Stimulated activated naive CD4-positive, alpha-beta T cell (primary cell): ENCODE measurements around the gene VPS37D.
"Not testable (repeated sequence)": the region's sequence is repeated elsewhere in the genome, so short reads cannot be mapped to it uniquely, and the experiment has no call there.

ENCODE experiments used
- DNase-seq, 6 experiments: peaks; one replicate each; lab custom pipeline; 2025; lab: John Stamatoyannopoulos, UW

Gene VPS37D

DNA sequence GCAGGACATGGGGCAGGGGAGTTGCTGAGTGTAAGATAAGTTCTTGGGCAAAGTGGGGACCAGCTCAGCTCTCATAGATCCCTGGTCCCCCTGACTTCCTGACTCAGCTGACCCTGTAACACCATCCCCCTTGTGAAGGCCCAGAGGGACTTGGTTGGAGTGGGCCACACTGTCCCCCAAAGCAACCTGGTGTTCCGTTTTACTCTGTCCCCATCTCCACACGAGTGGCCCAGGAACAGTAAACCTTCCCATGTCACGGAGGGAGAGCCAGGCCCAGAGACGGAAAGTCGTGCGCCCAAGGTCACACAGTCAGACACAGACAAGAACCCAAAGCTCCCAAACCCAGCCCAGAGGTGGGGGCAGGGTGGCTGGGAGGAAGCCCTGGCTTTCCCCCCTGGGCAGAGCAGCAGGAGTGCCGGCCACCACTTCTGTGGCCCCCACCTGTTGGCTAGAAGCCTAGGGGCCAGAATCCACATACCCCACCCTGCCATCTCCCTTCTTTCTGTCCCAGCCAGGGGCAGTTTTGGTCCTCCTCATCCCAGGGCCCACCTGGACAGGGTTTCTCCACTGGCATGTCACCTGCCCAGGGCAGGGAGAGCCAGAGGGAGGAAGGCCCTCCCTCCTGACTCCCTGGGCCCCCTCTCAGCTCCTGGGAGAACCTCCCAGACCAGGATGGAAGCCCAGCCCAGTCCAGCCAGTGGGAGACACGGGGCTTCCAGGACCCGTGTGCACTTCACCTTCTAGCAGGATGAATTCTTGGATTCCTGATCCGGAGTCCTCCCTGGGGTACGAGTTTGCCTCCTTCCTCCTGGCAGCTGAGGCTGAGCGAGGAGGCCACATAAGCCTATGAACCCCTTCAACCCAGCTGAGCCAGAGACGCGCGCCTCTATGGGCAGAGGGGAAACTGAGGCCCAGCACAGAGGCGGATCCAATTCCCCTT, 20.6 kb upstream of the VPS37D start:
- DNase-seq: no peak

DNA sequence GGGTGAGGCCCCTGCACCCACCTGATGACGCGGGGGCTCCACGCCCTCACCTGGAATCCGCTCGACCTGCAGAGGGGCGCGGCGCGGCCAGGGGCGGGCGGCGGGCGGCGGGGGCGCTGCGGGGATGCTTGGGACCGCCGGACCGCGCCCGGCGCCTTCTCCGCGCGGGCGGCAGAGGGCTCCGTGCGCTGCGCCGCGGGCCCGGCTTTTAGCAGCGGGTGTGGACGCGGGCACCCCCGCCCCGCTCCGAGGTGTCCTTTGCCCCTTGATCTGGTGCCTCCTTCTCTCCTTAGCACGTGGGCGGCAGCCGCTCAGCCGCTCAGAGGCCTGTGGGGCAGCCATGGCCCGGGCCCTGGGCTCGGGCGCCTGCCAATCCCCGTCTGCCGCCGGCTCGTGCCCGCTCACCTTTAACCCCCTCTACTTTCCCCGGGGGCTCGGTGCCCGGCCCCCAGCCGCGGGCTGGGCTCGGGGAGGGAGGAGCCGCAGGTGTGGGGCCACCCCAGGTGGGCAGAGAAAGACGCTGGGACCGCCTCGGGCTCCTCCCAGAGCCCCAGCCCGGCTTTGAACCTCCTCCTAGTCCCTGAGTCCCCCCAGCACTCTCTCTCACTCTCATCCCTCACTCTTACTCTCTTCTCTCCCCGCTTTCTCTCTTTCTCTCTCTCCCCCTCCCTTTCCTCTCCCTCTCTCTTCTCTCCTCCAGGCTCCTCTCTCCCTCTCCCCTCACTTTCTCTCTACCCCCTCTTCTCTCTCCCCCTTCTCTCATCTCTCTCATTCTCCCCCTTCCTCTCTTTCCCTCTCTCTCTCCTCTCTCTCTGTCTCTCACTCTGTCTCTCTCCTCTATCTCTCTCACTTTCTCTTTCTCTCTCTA, 19.7 kb upstream of the VPS37D start:
- peak in 3 of 6 experiments; percentile 13 to 17 (median 17) for DNase-seq

DNA sequence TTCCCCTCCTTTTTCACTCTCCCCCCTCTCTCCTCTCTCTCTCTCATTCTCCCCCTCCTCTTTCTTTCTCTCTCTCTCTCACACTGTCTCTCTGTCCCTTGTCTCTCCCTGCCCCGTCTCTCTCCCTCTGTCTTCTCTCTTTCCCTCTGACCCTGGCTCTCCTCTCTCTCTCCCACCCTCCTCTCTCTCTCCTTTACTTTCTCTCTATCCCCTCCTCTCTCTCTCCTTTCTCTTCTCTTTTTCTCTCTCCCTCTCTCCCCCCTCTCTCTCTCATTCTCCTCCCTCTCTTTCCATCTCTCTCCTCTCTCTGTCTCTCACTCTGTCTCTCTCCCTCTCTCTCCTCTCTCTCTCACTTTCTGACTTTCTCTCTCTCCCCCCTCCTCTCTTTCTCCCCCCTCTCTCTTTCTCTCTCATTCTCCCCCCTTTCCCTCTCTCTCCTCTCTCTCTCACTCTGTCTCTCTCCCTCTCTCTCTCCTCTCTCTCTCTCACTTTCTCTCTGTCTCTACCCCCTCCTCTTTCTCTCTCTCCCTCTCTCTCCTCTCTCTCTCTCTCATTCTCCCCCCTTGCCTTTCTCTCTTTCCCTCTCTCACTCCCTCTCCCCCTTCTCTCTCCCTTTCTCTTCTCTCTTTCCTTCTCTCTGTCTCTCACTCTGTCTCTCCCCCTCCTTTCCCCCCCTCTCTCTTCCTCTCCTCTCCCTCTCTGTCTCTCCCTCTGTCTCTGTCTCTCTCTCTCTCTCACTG, 18.9 kb upstream of the VPS37D start:
- no peak for DNase-seq

DNA sequence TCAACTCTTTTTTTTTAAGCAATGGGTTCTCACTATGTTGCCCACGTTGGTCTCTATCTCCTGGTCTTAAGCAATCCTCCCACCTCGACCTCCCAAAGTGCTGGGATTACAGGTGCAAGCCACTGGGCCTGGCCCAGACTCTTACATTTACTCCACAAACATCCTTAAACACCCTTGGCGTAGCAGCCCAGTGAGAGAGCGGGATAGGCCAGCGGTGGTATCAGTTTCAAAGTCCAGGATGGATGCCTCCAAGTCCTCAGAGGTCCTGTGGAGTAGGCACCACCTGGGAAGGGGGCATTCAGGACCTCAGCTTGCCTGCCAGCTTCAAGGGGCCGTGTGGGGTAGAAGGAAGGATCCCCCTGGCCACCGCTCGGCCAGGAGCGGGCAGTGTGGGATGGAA, 18.1 kb upstream of the VPS37D start:
- no peak for DNase-seq

DNA sequence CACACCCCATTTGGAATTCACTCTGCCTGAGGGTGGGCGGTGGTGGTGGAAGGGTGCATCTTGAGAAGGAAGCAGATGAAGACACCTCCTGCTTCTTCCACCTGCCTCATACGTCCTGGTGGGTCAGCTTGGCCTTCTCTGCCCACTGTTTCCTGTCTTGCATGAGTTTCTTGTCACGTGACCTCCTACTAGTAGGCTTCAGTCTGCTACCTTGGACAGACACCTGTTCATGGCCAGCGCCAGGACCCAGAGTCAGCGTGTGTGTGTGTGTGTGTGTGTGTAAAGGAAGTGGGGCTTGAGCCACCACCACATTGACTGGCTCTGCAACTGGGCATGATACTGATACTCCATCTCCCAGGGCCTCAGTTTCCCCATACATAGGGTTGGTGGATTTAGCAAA, 17.1 kb upstream of the VPS37D start:
- DNase-seq: no peak

DNA sequence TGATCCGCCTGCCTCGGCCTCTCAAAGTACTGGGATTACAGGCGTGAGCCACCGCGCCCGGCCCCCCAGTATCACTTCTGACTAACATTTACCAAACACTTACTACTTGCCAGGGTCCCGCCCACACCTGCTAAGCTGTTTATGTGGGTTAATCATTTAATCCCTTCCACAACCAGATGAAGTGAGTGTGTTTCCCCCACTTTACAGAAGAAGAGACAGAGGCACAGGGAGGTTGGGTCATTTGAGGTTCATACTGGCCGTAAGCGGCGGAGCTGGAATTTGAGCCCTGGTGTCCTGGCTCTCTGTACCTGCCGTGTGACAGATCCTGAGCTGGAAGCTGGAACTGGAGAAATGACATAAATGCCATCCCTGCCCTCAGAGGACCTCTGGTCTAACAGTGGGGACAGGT, 15.1 kb upstream of the VPS37D start:
- DNase-seq: no peak

DNA sequence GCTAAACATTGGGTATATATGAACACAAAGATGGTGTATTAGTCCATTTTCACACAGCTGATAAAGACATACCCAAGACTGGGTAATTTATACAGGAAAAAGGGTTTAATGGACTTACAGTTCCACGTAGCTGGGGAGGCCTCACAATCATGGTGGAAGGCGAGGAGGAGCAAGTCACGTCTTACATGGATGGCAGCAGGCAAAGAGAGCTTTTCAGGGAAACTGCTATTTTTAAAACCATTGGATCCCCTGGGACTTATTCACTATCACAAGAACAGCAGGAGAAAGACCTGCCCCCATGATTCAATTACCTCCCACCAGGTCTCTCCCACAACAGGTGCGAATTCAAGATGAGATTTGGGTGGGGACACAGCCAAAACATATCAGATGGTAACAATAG, 12.3 kb upstream of the VPS37D start:
- DNase-seq: not testable (repeated sequence)

DNA sequence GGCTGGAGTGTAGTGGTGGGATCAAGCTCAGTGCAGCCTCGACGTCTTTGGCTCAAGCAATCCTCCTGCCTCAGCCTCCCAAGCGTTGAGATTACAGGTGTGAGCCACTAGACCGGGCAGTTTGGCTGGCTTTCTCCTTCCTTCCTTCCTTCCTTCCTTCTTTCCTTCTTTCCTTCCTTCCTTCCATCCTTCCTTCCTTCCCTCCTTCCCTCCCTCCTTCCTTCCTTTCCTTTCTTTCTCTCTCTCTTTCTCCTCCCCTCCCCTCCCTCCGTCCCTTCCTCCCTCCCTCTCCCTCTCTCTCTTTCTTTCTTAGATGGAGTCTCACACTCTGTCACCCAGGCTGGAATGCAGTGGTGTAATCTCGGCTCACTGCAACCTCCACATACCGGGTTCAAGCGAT, 7.6 kb upstream of the VPS37D start:
- no peak for DNase-seq

DNA sequence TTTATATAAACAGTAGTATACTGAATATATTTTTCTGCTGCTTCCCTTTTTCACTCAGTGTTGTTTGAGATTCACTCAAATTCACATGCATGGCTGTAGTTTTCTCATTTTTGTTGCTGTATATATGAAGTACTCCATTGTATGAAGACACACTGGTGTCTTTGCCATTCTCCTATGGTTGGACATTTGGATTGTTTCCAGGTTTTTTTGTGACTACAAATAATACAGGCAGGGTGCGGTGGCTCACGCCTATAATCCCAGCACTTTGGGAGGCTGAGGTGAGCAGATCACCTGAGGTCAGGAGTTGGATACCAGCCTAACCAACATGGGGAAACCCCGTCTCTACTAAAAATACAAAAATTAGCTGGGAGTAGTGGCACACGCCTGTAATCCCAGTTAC, 7.0 kb upstream of the VPS37D start:
- not testable (repeated sequence) for DNase-seq

DNA sequence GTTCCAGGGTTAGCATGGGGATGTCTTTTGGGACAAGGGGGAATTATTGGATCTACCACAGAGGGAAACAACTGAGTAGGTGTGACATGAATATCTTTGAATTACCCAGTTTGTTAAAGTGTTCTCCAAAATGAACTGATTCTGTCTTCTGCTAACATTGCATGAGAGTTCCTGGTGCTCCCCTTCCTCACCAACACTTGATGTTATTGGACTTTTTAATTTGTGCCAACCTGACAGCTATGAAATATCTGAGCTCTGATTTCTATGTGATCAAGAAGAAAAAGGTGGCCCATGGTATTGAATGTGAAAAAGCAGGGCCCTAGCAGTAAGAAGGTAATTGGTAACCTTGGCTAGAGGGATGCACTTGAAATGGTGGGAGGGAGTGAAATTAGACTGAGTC, 4.6 kb upstream of the VPS37D start:
- DNase-seq: no peak

DNA sequence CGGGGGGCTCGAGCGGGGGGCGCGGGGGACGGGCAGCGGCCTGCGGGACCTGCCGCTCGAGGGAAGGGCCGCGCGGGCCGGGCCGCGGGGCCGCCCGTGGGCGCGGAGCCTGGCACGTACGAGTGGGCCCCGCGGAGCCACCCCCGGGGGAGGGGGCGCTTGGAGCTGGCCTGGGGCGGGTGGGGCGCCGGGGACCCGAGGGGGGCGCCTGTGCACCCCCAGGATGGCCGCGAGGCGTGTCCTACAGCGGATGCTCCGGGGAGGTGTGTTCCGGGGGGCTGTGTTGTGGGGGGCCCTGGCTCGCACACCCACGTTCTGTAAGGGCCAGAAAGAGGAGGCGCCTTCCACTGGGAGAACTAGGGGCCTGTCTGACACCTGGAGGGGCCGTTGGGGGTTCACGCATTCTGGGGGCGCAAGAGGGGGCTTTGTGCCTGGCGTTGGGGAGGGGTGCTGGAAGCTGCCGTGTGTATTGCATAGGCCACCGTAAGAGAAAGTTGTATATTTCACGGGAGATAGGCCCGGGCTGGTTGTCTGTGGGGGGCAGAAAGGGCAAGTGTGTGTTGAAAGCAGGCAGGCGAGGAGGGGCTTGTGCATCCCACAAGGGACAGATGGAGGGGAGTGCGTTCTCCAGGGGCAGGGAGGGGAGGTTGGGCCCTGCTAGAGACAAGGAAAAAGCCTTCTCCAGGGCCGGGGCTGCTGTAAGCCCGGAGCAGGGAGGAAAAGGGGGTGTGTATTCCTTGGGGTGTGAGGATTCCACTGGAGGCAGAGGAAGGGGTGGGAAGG, 663 bp downstream of the VPS37D start:
- peak in 2 of 6 experiments; percentile 17 to 39 for DNase-seq

DNA sequence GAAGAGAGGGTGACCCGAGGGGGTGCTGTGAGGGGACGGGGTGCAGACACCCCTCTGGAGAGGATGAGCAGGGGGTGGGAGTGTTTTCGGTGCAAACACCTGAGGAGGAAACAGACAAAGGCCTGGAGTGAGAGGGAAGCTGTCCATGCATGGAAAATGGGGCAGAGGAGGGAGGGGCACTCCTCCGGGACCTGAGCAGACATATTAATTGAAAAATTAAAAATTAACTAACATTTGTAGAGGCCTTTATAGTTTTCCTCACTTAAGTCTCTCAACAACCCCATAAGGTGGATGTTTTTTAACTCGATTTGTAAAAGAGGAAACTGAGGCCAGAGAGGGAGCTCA, 1.2 kb downstream of the VPS37D start:
- DNase-seq: peak in 1 of 6 experiments; percentile 4

DNA sequence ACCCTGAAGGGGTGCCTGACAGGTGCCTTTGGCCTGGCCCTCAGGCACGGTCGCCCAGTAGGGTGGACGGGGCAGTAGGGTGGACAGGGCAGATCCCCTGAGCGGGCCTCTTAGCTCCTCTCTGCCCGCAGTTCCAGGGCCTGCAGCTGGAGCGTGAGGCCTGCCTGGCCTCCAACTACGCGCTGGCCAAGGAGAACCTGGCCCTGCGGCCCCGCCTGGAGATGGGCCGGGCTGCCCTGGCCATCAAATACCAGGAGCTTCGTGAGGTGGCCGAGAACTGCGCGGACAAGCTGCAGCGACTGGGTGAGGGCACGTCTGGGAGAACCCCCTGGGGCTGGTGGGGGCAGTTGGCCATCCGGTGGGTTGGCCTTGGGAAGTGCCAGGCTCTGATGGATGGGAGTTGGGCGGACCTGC, 1.7 kb downstream of the VPS37D start:
- no peak for DNase-seq

DNA sequence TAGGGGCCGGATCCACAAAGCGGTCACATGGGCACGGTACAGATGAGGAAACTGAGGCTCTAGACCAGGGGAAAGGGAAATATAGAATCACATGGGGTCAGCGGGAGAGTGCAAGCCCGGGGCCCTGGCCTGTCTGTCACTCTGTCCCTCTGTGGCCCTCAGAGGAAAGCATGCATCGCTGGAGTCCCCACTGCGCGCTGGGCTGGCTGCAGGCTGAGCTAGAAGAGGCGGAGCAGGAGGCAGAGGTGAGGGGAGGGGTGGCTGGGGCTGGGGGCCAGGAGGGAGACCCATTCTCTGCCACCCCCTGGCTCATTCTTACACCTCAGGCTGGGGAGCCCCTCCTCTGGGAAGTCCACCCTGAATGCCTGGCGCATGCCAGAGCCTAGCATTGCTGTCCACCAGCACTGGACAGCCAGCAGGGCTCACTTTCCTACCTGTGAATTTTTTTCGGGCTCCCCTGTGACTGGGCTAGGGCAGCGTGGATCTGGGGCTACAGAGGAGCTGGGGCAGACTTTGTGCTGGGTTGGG, 2.3 kb downstream of the VPS37D start:
- DNase-seq: no peak

DNA sequence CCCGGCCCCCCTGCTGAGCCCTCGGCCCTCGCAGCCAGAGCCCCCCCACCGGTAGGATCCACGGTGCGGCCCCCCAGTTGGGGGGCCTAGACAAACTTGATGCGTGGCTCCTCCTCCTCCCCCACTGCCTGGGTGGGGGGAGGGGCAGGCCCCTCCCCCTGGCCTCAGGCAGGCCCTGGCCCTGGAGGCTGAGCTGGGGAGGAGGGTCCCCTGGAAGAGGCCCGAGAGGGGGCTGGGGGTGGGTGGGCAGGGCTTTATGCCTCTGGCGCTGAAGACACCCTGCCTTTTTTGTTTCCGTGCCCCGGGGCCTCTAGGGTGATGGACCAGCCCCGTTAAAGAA, 3.7 kb downstream of the VPS37D start:
- DNase-seq: no peak

DNA sequence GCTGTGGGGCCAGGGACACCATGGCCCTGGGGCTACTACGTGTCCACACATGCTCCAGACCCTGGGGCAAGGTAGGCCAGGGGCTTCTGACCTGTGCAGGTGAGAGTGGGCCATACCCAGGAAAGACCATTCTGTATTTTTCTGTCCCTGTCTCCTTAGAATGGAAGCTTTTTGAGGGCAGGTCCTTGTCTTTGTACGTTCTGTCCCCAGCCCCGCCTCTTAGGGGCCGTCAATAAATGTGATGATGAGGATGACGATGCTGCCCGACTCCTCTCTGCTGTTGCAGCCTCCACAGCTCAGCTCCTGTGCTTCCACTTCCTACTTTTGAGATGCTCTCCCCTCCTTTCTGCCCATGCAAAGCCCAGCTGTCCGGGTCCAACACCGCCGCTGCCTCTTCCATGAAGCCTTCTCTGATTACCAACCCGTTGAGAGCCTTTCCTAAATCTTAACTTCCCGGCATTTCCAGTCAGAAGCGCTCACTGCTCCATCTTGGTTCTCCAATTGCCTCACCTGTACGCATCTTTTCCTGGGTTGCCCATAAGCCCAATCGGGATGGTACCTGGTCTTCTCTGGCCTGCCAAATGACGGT, 4.3 kb downstream of the VPS37D start:
- no peak for DNase-seq

DNA sequence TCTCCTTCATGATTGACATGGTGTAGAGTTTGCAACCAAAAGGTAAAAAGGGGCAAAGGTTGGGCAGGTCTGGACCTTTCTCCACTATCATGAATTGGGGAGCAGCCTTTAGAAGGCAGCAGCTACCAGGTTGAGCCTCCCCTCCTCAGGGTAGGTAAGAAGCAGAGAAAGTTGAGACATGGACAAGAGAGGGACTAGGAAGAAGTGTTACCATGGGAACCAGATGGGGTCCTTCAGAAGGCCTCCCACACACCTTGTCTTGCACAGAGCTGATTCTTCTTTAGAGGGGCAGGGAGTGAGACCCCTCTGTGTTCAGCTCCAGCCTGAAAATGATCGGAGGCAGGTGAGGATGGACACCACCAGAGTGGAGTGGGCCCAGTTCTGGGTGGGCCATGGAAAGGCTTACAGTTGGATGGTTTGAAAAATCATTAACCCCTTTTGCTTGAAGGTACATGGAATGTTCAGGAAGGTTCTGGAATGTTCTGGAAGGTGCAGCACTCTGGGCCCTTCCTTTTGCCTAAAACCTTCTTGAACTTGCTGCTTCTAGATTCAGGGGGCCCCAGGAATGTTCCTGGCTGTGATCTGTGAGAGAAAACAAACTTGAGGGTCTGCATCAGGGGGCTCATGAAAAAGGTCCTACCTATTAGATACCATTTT, 7.0 kb downstream of the VPS37D start:
- DNase-seq: no peak

DNA sequence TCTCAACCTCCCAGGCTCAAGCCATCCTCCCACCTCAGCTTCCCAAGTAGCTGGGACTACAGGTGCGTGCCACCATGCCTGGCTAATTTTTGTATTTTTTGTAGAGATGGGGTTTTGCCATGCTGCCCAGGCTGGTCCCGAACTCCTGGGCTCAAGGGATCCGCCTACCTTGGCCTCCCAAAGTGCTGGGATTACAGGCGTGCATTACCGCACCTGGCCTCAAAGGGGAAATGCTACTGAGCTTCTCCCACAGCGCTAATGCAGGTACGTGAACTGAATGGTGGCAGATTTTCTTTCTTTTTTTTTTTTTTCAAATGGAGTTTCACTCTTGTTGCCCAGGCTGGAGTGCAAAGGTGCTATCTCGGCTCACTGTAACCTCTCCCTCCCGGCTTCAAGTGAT, 8.4 kb downstream of the VPS37D start:
- not testable (repeated sequence) for DNase-seq

DNA sequence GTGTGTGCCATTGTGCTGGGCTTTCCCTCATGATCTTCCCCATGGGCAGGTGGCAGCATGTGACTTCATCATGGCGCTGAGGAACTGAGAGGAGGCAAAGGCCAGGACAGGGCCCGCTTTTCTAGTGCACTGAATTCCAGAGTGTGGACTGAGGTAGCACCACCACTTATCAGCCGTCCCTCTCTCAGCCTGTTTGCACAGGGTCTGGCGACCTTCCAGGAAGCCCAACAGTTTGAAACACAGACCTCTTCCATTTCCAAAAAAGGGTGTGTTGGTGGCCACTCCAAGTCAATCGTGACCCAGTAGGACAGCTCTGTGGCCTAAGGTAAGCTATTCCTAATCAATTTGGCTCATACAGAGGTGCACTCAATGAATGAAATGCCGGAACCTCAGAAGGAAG, 11.2 kb downstream of the VPS37D start:
- DNase-seq: no peak

DNA sequence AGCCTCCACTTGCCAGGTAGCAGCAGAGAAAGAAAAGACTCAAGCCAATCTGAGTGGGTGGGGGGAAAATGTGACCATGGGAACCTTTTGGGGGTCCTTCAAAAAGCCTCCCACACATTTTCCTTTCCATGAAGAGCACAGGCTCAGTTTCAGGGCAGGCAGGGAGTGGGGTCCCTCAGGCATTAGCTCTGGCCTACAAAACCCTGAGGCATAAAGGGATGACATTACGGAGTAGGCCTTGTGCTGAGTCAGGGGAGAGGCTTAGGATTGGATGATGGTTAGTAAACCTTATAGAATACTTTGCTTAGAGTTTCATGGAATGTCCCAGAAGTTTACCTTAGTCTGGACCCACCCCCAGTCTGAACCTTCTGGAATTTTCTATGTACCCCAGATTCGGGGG, 12.1 kb downstream of the VPS37D start:
- DNase-seq: no peak
